Panc1 (cell line): ENCODE results near the gene AFF3. TPM values are rescaled to one million over a fixed set of nuclear protein-coding genes. Genes with fewer than 3 reads are reported as not detected.

Experiments
- ATAC-seq: fragments of 200-7000 bp; cut with Tn5 transposase; 2 replicates; pipeline ENCODE4 v1.9.1; 2020; ENCODE audit warnings: mild to moderate bottlenecking, moderate library complexity
- BruUV-seq: library from RNA; stranded (reverse); fragments of 400-500 nt; replicated peaks from 2 replicates; lab custom pipeline; 2021; lab: Mats Ljungman, UMichigan
- CTCF ChIA-PET: fragments of 300-600 bp; sonication (Branson Sonifier 250); formaldehyde crosslinking; loops from one replicate; lab custom pipeline; 2022; ENCODE audit warnings: antibody characterized with exemption; lab: Charles Lee
- POLR2A ChIA-PET: fragments of 300-600 bp; sonication (Branson Sonifier 250); formaldehyde crosslinking; loops from one replicate; lab custom pipeline; 2022; ENCODE audit warnings: antibody characterized with exemption; lab: Charles Lee
- DNase-seq: peaks from one replicate; pipeline ENCODE4 v3.0.0-alpha.2; 2010; ENCODE audit warnings: low read depth, low spot score
- H3K27ac ChIP-seq: 2 replicates; pipeline ENCODE4 v1.5.1; 2011; ENCODE audit warnings: mild to moderate bottlenecking, low read length, inconsistent platforms
- H3K27me3 ChIP-seq: fragments of 200-500 bp; sonication (Bioruptor generic); 2 replicates; pipeline ENCODE4 v1.6.0; 2014; ENCODE audit warnings: low read length, inconsistent platforms; ENCODE audit not compliant: control insufficient read depth, insufficient read depth
- H3K36me3 ChIP-seq: fragments of 200-500 bp; sonication (Bioruptor generic); 2 replicates; pipeline ENCODE4 v1.5.1; 2014; ENCODE audit warnings: inconsistent platforms, mild to moderate bottlenecking, low read length, moderate library complexity; ENCODE audit not compliant: control insufficient read depth, insufficient read depth
- H3K4me1 ChIP-seq: 2 replicates; pipeline ENCODE4 v1.5.1; 2011; ENCODE audit warnings: inconsistent platforms, mild to moderate bottlenecking, low read length, moderate library complexity; ENCODE audit not compliant: control insufficient read depth, insufficient read depth
- H3K4me3 ChIP-seq, 2 experiments: 2 replicates each; pipeline ENCODE4 v1.5.1; 2011 to 2012; ENCODE audit warnings: low read depth in 2 of 2, low read length in 2 of 2, mild to moderate bottlenecking in 2 of 2, inconsistent platforms in 1 of 2, moderate library complexity in 1 of 2
- H3K9me3 ChIP-seq: fragments of 200-500 bp; sonication (Bioruptor generic); 2 replicates; pipeline ENCODE4 v1.5.1; 2014; ENCODE audit warnings: low read depth, mild to moderate bottlenecking, inconsistent platforms, low read length, moderate library complexity; ENCODE audit not compliant: control insufficient read depth, insufficient read depth
- CTCF ChIP-seq: fragments of 450-650 bp; IDR thresholded peaks from 2 replicates; pipeline ENCODE4 v1.5.1; 2017; ENCODE audit warnings: mild to moderate bottlenecking
- POLR2AphosphoS5 ChIP-seq: IDR thresholded peaks from 2 replicates; pipeline ENCODE4 v1.6.1; 2012; ENCODE audit warnings: mild to moderate bottlenecking, low read depth, low read length, moderate library complexity
- REST ChIP-seq, 2 experiments: IDR thresholded peaks; 2 replicates each; pipeline ENCODE4 v1.6.1; 2011 to 2012; ENCODE audit warnings: low read depth in 2 of 2, control low read depth in 1 of 2, low read length in 1 of 2, mild to moderate bottlenecking in 1 of 2, moderate library complexity in 1 of 2; ENCODE audit not compliant: insufficient read depth in 1 of 2
- SIN3A ChIP-seq: IDR thresholded peaks from 2 replicates; pipeline ENCODE4 v1.6.1; 2012; ENCODE audit warnings: low read depth, mild to moderate bottlenecking, low read length, moderate library complexity, borderline replicate concordance; ENCODE audit not compliant: insufficient read depth
- TCF7L2 ChIP-seq: IDR thresholded peaks from 2 replicates; pipeline ENCODE4 v1.6.1; 2011; ENCODE audit warnings: mild to moderate bottlenecking, low read depth, low read length, inconsistent platforms
- in situ Hi-C: cut with HindIII; loops from 2 replicates; pipeline ENCODE4 v1.10.0; 2016; ENCODE audit warnings: low sequenced_read_pairs, low pct_unique_long_range_greater_than_20kb
- intact Hi-C: fragments of 100-400 bp; cut with micrococcal nuclease; formaldehyde crosslinking; loops from one replicate; pipeline ENCODE4 v1.10.0; 2022; ENCODE audit not compliant: unreplicated experiment
- total RNA-seq: library from RNA; stranded (reverse); gene quantifications from one replicate; pipeline ENCODE4 v1.2.1, GENCODE V29; 2021; ENCODE audit not compliant: unreplicated experiment

The AFF3 gene
- total RNA-seq, 1 experiment from 2014 or later: 2.2 TPM

GRCh38 chr2:99970292-99970868 lies 172.0 kb downstream of the AFF3 start:
- TF ChIP-seq POLR2AphosphoS5: no peak
- H3K27me3 ChIP-seq: peaks cover 10% of the 10 kb centered on the region

GRCh38 chr2:99961196-99961913 lies 181.0 kb downstream of the AFF3 start:
- no peak for ATAC-seq
- no TSS peak for BruUV-seq
- no peak for DNase-seq
- Histone ChIP-seq H3K4me1 (no peaks in the 10 kb centered on the region), H3K4me3 (no peak overlapping the region), H3K36me3 (no peaks in the 10 kb centered on the region), H3K27ac (no peak overlapping the region), H3K9me3 (no peaks in the 10 kb centered on the region), H3K27me3 (no peaks in the 10 kb centered on the region)
- CTCF ChIA-PET: no interaction called here
- in situ Hi-C loops: no loop called here
- intact Hi-C loops: no loop called here
- TF ChIP-seq REST (IDR thresholded peaks at IDR 0.05; ENCODE audit: insufficient read depth in 1 of 2, low read depth in 2 of 2, low read length in 1 of 2) (no peak), TCF7L2 (no peak), SIN3A (no peak), POLR2AphosphoS5 (no peak), CTCF (no peak)
- POLR2A ChIA-PET: no interaction called here

More at GRCh38 chr2:99970292-99970868, 172.0 kb downstream of the AFF3 start:
- Histone ChIP-seq H3K27ac (no peak overlapping the region), H3K9me3 (no peaks in the 10 kb centered on the region), H3K4me3 (no peak overlapping the region), H3K36me3 (no peaks in the 10 kb centered on the region), H3K4me1 (no peaks in the 10 kb centered on the region)
- intact Hi-C loops: no loop called here
- in situ Hi-C loops: no loop called here
- ATAC-seq: no peak
- CTCF ChIA-PET: no interaction called here
- POLR2A ChIA-PET: no interaction called here
- BruUV-seq: no TSS peak
- DNase-seq: no peak

- ChIA-PET POLR2A (no interaction called here), CTCF (no interaction called here)
- Histone ChIP-seq H3K27me3 (no peaks in the 10 kb centered on the region), H3K27ac (no peak overlapping the region), H3K4me1 (no peaks in the 10 kb centered on the region), H3K4me3 (no peak overlapping the region), H3K36me3 (no peaks in the 10 kb centered on the region), H3K9me3 (no peaks in the 10 kb centered on the region)
- no peak for DNase-seq
- no peak for TF ChIP-seq TCF7L2
- TF ChIP-seq REST (IDR thresholded peaks at IDR 0.05; ENCODE audit: insufficient read depth in 1 of 2, low read depth in 2 of 2, low read length in 1 of 2): no peak
- no peak for TF ChIP-seq POLR2AphosphoS5
- no peak for TF ChIP-seq CTCF
- no peak for TF ChIP-seq SIN3A
- 0 out of 2 replicates have a peak, but pooled peaks have one; percentile 42 for ATAC-seq
- BruUV-seq: no TSS peak
- intact Hi-C loops (no loop called here), in situ Hi-C loops (no loop called here)
These were observed 181.6 kb downstream of the AFF3 start for GRCh38 chr2:99960790-99961189.
